HG03442 (cell line): ENCODE measurements around the gene OR10S1.
"Not testable (repeated sequence)": the region's sequence is repeated elsewhere in the genome, so short reads cannot be mapped to it uniquely, and the experiment has no call there.

Experiments
- ATAC-seq: cut with Tn5 transposase; IDR thresholded peaks from one replicate; pipeline ENCODE4 v1.9.1; 2021; ENCODE audit warnings: mild to moderate bottlenecking, moderate library complexity; ENCODE audit not compliant: unreplicated experiment

OR10S1 gene

GRCh38 chr11:123977731-123978347 is at the start of gene OR10S1:
TSS of gene OR10S1 (minus strand) at chr11:123977781. CDS start at chr11:123977664, 117 bp downstream.
- no peak for ATAC-seq

GRCh38 chr11:124026498-124026897 is 48.9 kb upstream of the OR10S1 start, which contains the start of gene OR10G8:
TSS of gene OR10G8 (plus strand) at chr11:124026798. CDS start at chr11:124029623, 2,825 bp downstream.
- no peak for ATAC-seq

- not testable (repeated sequence) for ATAC-seq
These were observed 38.3 kb upstream of the OR10S1 start for GRCh38 chr11:124015837-124016236.

- ATAC-seq = no peak
These were observed 35.1 kb upstream of the OR10S1 start, which contains the start of gene OR10G4 for GRCh38 chr11:124012697-124013096. TSS of gene OR10G4 (plus strand) at chr11:124012997. CDS start at chr11:124015575, 2,578 bp downstream.

- ATAC-seq = no peak
These were observed 17.5 kb upstream of the OR10S1 start, which contains the start of gene OR10G6 for GRCh38 chr11:123995119-123995518. TSS of gene OR10G6 (minus strand) at chr11:123995161. CDS start at chr11:123995161, 0 bp downstream.

- ATAC-seq = no peak
These were observed 1.7 kb upstream of the OR10S1 start for GRCh38 chr11:123979311-123979710.

- ATAC-seq = no peak
These were observed 616 bp downstream of the OR10S1 start for GRCh38 chr11:123976770-123977560.

GRCh38 chr11:123973816-123974215 is 3.8 kb downstream of the OR10S1 start:
- no peak for ATAC-seq

GRCh38 chr11:123956752-123957151 is 20.8 kb downstream of the OR10S1 start:
- ATAC-seq = no peak

GRCh38 chr11:123945132-123945531 is 32.4 kb downstream of the OR10S1 start:
- no peak for ATAC-seq

GRCh38 chr11:123943738-123944137 is 33.8 kb downstream of the OR10S1 start, which contains the start of gene OR6T1:
TSS of gene OR6T1 (minus strand) at chr11:123943838. CDS start at chr11:123943838, 0 bp downstream.
- ATAC-seq = no peak

GRCh38 chr11:123942413-123942812 is 35.2 kb downstream of the OR10S1 start:
- no peak for ATAC-seq

GRCh38 chr11:123939317-123939716 is 38.3 kb downstream of the OR10S1 start, which contains the start of gene OR4D5:
TSS of gene OR4D5 (plus strand) at chr11:123939617. CDS start at chr11:123939617, 0 bp downstream.
- ATAC-seq = no peak
